ENCODE measurements around the gene UBE2U.

DNA sequence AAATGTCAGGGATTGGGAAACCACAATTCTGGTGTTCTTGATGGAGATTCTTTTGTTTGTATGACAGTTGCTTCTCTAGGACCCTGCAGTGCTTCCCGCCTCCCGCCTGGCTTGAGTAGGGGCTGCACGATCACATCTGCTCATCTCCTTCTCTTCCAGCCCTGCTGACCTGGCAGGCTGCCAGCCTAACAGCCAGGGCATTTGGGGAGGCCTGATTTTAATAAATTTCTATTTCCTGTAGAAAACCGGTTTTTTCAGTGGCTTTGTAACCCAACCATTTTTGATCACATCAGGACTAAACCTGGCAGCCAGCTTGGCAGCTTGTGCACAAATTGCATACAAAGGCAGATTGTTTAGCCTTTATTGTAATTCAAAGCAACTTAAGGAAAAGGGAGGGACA lies 78.9 kb downstream of the UBE2U start:
- TF ChIP-seq, protein P1, sequence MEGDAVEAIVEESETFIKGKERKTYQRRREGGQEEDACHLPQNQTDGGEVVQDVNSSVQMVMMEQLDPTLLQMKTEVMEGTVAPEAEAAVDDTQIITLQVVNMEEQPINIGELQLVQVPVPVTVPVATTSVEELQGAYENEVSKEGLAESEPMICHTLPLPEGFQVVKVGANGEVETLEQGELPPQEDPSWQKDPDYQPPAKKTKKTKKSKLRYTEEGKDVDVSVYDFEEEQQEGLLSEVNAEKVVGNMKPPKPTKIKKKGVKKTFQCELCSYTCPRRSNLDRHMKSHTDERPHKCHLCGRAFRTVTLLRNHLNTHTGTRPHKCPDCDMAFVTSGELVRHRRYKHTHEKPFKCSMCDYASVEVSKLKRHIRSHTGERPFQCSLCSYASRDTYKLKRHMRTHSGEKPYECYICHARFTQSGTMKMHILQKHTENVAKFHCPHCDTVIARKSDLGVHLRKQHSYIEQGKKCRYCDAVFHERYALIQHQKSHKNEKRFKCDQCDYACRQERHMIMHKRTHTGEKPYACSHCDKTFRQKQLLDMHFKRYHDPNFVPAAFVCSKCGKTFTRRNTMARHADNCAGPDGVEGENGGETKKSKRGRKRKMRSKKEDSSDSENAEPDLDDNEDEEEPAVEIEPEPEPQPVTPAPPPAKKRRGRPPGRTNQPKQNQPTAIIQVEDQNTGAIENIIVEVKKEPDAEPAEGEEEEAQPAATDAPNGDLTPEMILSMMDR (IDR thresholded peaks at IDR 0.05; ENCODE audit: control extremely low read depth in 1 of 3, insufficient read depth in 1 of 3, low read depth in 1 of 3, low read length in 3 of 3) = no peak
- TF ChIP-seq SP4 (IDR thresholded peaks at IDR 0.05; ENCODE audit: low read length) (no peak), EP300 (IDR thresholded peaks at IDR 0.05; ENCODE audit: borderline replicate concordance in 1 of 2, low read depth in 2 of 2, low read length in 2 of 2) (no peak), HDAC2 (IDR thresholded peaks at IDR 0.05; ENCODE audit: borderline replicate concordance in 1 of 2, low read depth in 2 of 2, low read length in 2 of 2) (no peak), POLR2A (IDR thresholded peaks at IDR 0.05; ENCODE audit: control extremely low read depth in 1 of 2, low read depth in 2 of 2, low read length in 2 of 2) (no peak), SP1 (IDR thresholded peaks at IDR 0.05; ENCODE audit: low read depth, low read length) (no peak), KDM1A (IDR thresholded peaks at IDR 0.05; ENCODE audit: borderline replicate concordance, low read length) (no peak), CHD1 (IDR thresholded peaks at IDR 0.05; ENCODE audit: low read depth, low read length) (no peak), CBX8 (IDR thresholded peaks at IDR 0.05; ENCODE audit: borderline replicate concordance, low read depth, low read length) (no peak), KDM5A (IDR thresholded peaks at IDR 0.05; ENCODE audit: low read length) (no peak), EZH2 (IDR thresholded peaks at IDR 0.05; ENCODE audit: low read depth, low read length, severe bottlenecking) (no peak), POLR2AphosphoS5 (IDR thresholded peaks at IDR 0.05; ENCODE audit: low read depth, low read length) (no peak)
